SIG-M5 treated with dmso at 0.1 percent for 504 hours (cell line): ENCODE measurements around the gene B3GALT6.

Experiments
- DNase-seq: peaks from one replicate; lab custom pipeline; 2025; ENCODE audit not compliant: unreplicated experiment; lab: John Stamatoyannopoulos, UW

B3GALT6 gene

GRCh38 chr1:1281533-1282321 lies 49.7 kb downstream of the B3GALT6 start:
- no peak for DNase-seq

DNA sequence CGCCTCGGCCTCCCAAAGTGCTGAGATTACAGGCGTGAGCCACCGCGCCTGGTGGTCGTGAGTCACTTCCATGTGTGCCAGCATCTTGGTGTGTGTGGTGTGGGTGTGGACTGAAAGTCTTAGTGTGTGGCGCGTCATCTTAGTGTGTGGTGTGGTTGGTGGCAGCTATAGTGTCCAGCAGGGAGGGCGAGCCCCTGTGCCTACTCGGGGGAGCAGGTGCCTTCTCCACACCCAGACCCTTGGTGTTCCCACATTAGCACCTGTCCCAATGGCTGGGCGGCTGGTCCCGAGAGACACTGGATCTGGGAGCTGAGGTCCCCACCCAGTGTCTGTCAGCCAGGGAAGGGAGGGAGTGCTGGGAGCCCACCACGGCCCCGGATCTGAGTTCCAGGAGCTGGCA lies 51.0 kb downstream of the B3GALT6 start:
- no peak for DNase-seq

DNA sequence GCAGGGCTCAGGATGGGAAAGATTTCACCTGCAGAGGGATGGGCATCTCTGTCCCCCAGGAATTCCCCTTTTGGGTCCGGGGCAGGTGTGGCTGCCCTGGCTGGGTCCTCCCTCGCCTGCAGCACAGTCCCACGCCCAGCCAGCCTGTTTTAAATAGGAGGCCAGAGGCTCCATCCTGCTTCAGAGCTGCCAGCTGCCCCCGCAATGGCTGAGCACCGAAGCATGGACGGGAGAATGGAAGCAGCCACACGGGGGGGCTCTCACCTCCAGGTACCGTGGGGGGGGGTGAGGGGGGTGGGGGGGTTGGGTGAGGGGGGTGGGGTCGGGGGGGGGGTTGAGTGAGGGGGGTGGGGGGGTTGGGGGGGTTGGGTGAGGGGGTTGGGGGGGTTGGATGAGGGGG lies 51.8 kb downstream of the B3GALT6 start:
- no peak for DNase-seq
